NCI-H774 (cell line): ENCODE measurements around the gene PDCD1LG2.

Experiments used
- DNase-seq: peaks from one replicate; lab custom pipeline; 2025; lab: John Stamatoyannopoulos, UW

PDCD1LG2 gene

GRCh38 chr9:5611321-5612184, 101.2 kb downstream of the PDCD1LG2 start:
- DNase-seq = no peak

GRCh38 chr9:5612185-5612530, 101.8 kb downstream of the PDCD1LG2 start:
- DNase-seq = no peak

GRCh38 chr9:5614192-5614591, 103.9 kb downstream of the PDCD1LG2 start:
- DNase-seq = no peak

- no peak for DNase-seq
Observed at GRCh38 chr9:5614985-5615384, 104.7 kb downstream of the PDCD1LG2 start.

- DNase-seq = no peak
Observed at GRCh38 chr9:5617749-5618148, 107.4 kb downstream of the PDCD1LG2 start.

- no peak for DNase-seq
Observed at GRCh38 chr9:5620494-5620893, 110.2 kb downstream of the PDCD1LG2 start.
